Heart right ventricle (tissue), 16 donors: ENCODE results near the gene UBL3. TPM values are rescaled to one million over a fixed set of nuclear protein-coding genes. Genes with fewer than 3 reads are reported as not detected.

Source experiments
- ATAC-seq, 8 donors: fragments of 200-7000 bp; cut with Tn5 transposase; one replicate each; pipeline ENCODE4 v1.9.1; 2020; ENCODE audit warnings: mild to moderate bottlenecking in 8 of 8, moderate library complexity in 8 of 8, moderate number of reproducible peaks in 1 of 8
- DNase-seq, 2 donors: peaks; one replicate each; pipeline ENCODE4 v3.0.0-alpha.2; 2020
- H3K27ac ChIP-seq, 10 donors: fragments of 200-600 bp; sonication (generic) in 2 of 10; one replicate each; pipeline versions ENCODE4 v1.5.0 to v1.8.0; 2020 to 2022; ENCODE audit warnings: mild to moderate bottlenecking in 3 of 10
- H3K27me3 ChIP-seq, 7 donors: fragments of 200-600 bp; one replicate each; pipeline ENCODE4 v1.8.0; 2021 to 2022; ENCODE audit warnings: mild to moderate bottlenecking in 2 of 7
- H3K36me3 ChIP-seq, 9 donors: fragments of 200-600 bp; sonication (generic) in 1 of 9; one replicate each; pipeline versions ENCODE4 v1.5.0 to v1.8.0; 2020 to 2022; ENCODE audit warnings: mild to moderate bottlenecking in 2 of 9
- H3K4me1 ChIP-seq, 9 donors: fragments of 200-600 bp; sonication (generic) in 1 of 9; one replicate each; pipeline versions ENCODE4 v1.5.0 to v1.8.0; 2020 to 2022; ENCODE audit warnings: mild to moderate bottlenecking in 4 of 9
- H3K4me3 ChIP-seq, 10 donors: fragments of 200-600 bp; sonication (generic) in 2 of 10; one replicate each; pipeline versions ENCODE4 v1.5.0 to v1.8.0; 2020 to 2022; ENCODE audit warnings: mild to moderate bottlenecking in 7 of 10, moderate library complexity in 2 of 10
- H3K9me3 ChIP-seq, 11 donors: fragments of 200-600 bp in 10 of 11; sonication (generic) in 2 of 11; one replicate each; pipeline versions ENCODE4 v1.5.0 to v1.8.0; 2013 to 2022; ENCODE audit warnings: mild to moderate bottlenecking in 2 of 11, control low read depth in 1 of 11, moderate library complexity in 1 of 11
- WGBS, 2 donors: extraction: QIAGEN DNeasy Blood & Tissue Kit; methylation state at CpG; one replicate each; pipeline ENCODE4 v1.1.7; 2013; ENCODE audit warnings: inconsistent platforms in 1 of 2; 5-methylcytosine and 5-hydroxymethylcytosine counted together
- intact Hi-C, 10 donors: fragments of 100-400 bp; cut with DNase I; formaldehyde crosslinking; loops; one replicate each; pipeline versions ENCODE4 v1.11.1 to v1.14.2; 2022
- polyA plus RNA-seq, 2 donors: library from polyadenylated mRNA; stranded (reverse); fragments of 200-250 nt; gene quantifications; one replicate each; pipeline ENCODE4 v1.2.3, GENCODE V29; 2013
- total RNA-seq, 10 donors: library from RNA; stranded (reverse); fragmentation: NEBNext Ultra II Directional in 3 of 10; extraction: Animal tissue kit (Norgen Biotek cat#: 25700) in 3 of 10; gene quantifications; one replicate each; pipeline versions ENCODE4 v1.2.1 to v1.2.4, GENCODE V29; 2021 to 2023
- TF ChIP-seq, protein P1 (sequence below), 9 donors: fragments of 200-600 bp; sonication (generic) in 2 of 9; IDR thresholded peaks; one replicate each; pipeline versions ENCODE4 v1.5.0 to v1.8.0; 2021 to 2022; ENCODE audit warnings: antibody characterized with exemption in 9 of 9, mild to moderate bottlenecking in 5 of 9, moderate library complexity in 1 of 9
- donor health status: Arrhythmogenic right ventricular cardiomyopathy.
- donor health status: ischemic (EF 13 %, LVEDD 7.1; RV severe dilation, severe dysfunction).
- donor health status: healthy with polysubstance abuse.
- donor health status: DM: no; HTN: yes; CAD: no.
- donor health status: DM: no; HTN: no; CAD: no.
- donor health status: ischemic (EF 25% LVEDD 6.9; RV normal size, moderate dysfunction).
- donor health status: ischemic (EF 25% LVEDD 5.7; RV mildly dilated, moderate dysfunction).
- donor health status: healthy.
- donor health status: DM: yes; HTN: yes; CAD: no.
- donor health status: Ischemic cardiomyopathy.
- donor health status: ischemic (EF 35%, LVEDD 5.7; RV mildly dilated, moderate dysfunction).
- donor health status: nonischemic (EF 11% LVEDD 7.7; RV severe dilation, severe dysfunction).
- donor health status: DM: yes; HTN: yes; CAD: no.
- donor health status: PGD.
- donor health status: ischemic (EF 29% LVEDD 5.4; RV normal size, mild dysfunction).
- donor health status: nonischemic (EF 23%, LVEDD 6.1; RV moderate dilation, normal function).

Gene UBL3
- total and polyA plus RNA-seq, 12 donors: 6.7 to 24.3 (median 20.8) TPM

DNA sequence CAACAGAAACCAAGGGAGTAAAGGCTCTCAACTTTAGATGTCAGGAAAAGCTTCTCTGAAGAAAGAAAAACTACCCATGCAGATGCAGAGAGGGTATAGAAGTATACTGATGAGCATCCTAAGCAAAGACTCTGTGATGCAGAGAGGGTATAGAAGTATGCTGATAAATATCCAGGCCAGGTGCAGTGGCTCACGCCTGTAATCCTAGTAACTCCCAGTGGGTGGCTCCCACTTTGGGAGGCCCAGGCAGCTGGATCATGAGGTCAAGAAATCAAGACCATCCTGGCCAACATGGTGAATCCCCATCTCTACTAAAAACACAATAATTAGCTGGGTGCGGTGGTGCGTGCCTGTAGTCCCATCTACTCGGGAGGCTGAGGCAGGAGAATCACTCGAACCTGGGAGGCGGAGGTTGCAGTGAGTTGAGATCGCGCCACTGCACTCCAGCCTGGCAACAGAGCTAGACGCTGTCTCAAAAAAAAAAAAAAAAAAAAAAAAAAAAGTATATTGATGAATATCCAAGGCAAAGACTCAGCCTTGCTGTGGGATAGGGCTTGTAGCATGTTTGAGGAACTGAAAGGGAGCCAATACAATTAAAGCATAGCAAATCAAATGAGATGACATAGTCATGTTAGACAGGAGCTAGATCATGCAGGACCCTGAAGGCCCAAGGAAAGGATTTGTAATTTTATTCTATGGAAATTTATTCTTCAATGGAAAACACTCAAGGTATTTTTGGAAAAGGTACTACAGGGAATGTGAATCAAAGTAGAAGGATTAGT is 14.9 kb downstream of the UBL3 start:
- Histone ChIP-seq H3K27ac (no peak overlapping the region), H3K9me3 (no peaks in the 10 kb centered on the region), H3K4me3 (no peak overlapping the region), H3K36me3 (no peaks in the 10 kb centered on the region), H3K27me3 (no peaks in the 10 kb centered on the region), H3K4me1 (peaks cover 0 to 42% (median 17%) of the 10 kb centered on the region in 9 donors)
- TF ChIP-seq, protein P1, sequence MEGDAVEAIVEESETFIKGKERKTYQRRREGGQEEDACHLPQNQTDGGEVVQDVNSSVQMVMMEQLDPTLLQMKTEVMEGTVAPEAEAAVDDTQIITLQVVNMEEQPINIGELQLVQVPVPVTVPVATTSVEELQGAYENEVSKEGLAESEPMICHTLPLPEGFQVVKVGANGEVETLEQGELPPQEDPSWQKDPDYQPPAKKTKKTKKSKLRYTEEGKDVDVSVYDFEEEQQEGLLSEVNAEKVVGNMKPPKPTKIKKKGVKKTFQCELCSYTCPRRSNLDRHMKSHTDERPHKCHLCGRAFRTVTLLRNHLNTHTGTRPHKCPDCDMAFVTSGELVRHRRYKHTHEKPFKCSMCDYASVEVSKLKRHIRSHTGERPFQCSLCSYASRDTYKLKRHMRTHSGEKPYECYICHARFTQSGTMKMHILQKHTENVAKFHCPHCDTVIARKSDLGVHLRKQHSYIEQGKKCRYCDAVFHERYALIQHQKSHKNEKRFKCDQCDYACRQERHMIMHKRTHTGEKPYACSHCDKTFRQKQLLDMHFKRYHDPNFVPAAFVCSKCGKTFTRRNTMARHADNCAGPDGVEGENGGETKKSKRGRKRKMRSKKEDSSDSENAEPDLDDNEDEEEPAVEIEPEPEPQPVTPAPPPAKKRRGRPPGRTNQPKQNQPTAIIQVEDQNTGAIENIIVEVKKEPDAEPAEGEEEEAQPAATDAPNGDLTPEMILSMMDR (IDR thresholded peaks at IDR 0.05): no peak
- WGBS, 2 donors: 98% methylated on average over 9 of the region's 9 CpGs
- DNase-seq: no peak
- intact Hi-C loops: loop anchor here in 1 of 10 donors (2.0 kb wide), 1 partner anchor 73 kb away; no protein-coding TSS in a partner anchor
- no peak for ATAC-seq

DNA sequence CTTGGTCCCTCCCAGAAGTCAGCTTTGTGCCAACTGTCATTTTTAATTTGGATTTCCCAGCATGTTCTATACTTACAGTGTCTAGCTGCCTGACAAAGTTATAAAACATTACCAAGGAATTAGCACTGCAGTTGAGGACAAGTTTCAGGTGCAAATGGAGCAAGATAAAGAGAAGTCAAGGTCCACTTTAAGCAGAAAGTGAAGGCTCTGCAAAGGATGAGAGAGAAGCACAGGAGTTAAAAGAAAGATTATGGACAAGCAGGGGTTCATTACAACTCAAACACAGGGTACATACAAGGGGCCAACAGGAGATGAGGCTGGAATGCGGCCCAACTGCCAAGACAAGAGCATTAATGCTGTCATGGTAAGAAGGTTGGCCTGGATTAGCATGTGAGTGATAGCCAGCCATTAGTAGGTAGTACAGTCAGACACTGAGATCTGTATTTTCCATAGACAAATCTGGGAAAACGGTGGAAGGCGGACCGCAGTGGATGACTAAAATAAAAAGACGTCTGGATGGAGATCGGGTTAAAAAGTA is 17.6 kb downstream of the UBL3 start:
- intact Hi-C loops: no loop called here
- WGBS, 2 donors: 96% methylated on average over 6 of the region's 6 CpGs

DNA sequence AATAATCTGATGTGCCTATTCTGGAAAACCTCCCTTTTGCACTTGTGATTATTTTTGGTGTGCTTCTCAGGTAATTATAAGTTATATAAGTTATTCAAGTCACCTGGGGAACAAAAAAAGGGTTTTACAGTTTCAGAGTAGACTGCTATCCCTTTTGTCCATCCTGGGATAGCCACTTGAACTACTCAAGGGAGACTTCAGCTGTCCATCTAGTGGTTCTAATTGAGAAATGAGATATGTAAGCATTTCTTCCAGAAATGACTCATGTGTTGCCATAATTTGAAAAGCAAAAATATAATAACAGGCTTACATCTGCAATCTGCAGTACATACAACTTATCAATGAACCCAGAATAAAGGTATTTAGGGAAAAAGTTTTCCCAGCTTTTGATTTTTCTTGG is 20.4 kb downstream of the UBL3 start:
- Histone ChIP-seq H3K27me3 (no peaks in the 10 kb centered on the region), H3K36me3 (peaks cover 0 to 5% (median 0%) of the 10 kb centered on the region in 9 donors), H3K9me3 (no peaks in the 10 kb centered on the region), H3K27ac (no peak overlapping the region), H3K4me1 (peaks cover 0 to 38% (median 12%) of the 10 kb centered on the region in 9 donors), H3K4me3 (no peak overlapping the region)
- intact Hi-C loops: no loop called here
- DNase-seq (no peak), ATAC-seq (no peak)
- TF ChIP-seq, protein P1 (IDR thresholded peaks at IDR 0.05): no peak

More for the DNA sequence above, 17.6 kb downstream of the UBL3 start:
- Histone ChIP-seq H3K4me1 (peaks cover 0 to 38% (median 12%) of the 10 kb centered on the region in 9 donors), H3K27ac (no peak overlapping the region), H3K9me3 (no peaks in the 10 kb centered on the region), H3K4me3 (no peak overlapping the region), H3K27me3 (no peaks in the 10 kb centered on the region), H3K36me3 (peaks cover 0 to 5% (median 0%) of the 10 kb centered on the region in 9 donors)
- DNase-seq (no peak), ATAC-seq (no peak)
- TF ChIP-seq, protein P1 (IDR thresholded peaks at IDR 0.05): no peak

DNA sequence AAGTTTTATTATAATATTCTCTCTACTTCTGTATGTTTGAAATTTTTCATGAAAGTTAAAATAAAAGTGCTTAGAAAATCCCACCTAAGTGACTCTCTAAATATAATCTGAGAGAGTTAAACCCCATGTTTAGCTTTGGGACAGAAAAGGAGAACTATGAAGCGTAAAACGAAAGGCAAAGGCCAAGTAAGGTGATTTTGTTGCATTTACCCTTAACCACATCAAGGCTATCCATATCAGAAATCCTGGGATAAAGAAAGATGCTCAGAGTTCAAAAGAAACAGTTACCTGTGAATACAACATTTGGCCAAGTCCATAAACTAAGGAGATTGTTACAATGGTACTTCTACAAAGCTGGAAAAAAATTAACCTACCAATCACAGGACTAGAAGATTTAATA is 31.3 kb downstream of the UBL3 start:
- H3K27ac ChIP-seq: no peak overlapping the region
- intact Hi-C loops: no loop called here
- H3K9me3 ChIP-seq: peaks cover 0 to 12% (median 0%) of the 10 kb centered on the region in 11 donors
- no peak for ATAC-seq
- TF ChIP-seq, protein P1 (IDR thresholded peaks at IDR 0.05): no peak
- H3K4me3 ChIP-seq: no peak overlapping the region
- H3K36me3 ChIP-seq: no peaks in the 10 kb centered on the region
- WGBS, 2 donors: 95 to 97% methylated on average over 2 of the region's 2 CpGs
- DNase-seq: no peak
- H3K4me1 ChIP-seq: peaks cover 0 to 38% (median 28%) of the 10 kb centered on the region in 9 donors
- no peaks in the 10 kb centered on the region for H3K27me3 ChIP-seq
